OCI-LY3 (cell line): Measurements from ENCODE around the gene SEC22A.

Experiments
- H2AFZ ChIP-seq: fragments of 200-600, 300-600 bp; shearing (Covaris generic); 2 replicates; pipeline ENCODE4 v1.6.0; 2014; ENCODE audit warnings: antibody characterized with exemption, low read depth, low read length
- H3K27ac ChIP-seq: fragments of 200-600, 300-600 bp; sonication (generic); 2 replicates; pipeline ENCODE4 v1.5.1; 2014; ENCODE audit warnings: mild to moderate bottlenecking, low read length, moderate library complexity, mixed read lengths
- H3K27me3 ChIP-seq: fragments of 200-600, 300-600 bp; sonication (generic); 2 replicates; pipeline ENCODE4 v1.6.1; 2014; ENCODE audit warnings: low read depth, low read length, mixed read lengths
- H3K36me3 ChIP-seq: fragments of 200-600, 300-600 bp; sonication (generic); replicated peaks from 2 replicates; pipeline ENCODE3; 2014; ENCODE audit warnings: low read depth, low read length, mixed read lengths
- H3K4me1 ChIP-seq: fragments of 300-600, 200-600 bp; sonication (generic); 2 replicates; pipeline ENCODE4 v1.6.1; 2014; ENCODE audit warnings: low read length, mixed read lengths
- H3K4me2 ChIP-seq: fragments of 200-600, 300-600 bp; sonication (generic); 2 replicates; pipeline ENCODE4 v1.6.1; 2014; ENCODE audit warnings: low read length, mixed read lengths
- H3K4me3 ChIP-seq: fragments of 300-600, 200-600 bp; sonication (generic); 2 replicates; pipeline ENCODE4 v1.5.1; 2014; ENCODE audit warnings: antibody characterized with exemption, mild to moderate bottlenecking, low read length, moderate library complexity
- H3K79me2 ChIP-seq: fragments of 300-600, 200-600 bp; shearing (Covaris generic); 2 replicates; pipeline ENCODE4 v1.6.1; 2014; ENCODE audit warnings: mild to moderate bottlenecking, low read length, mixed read lengths
- H3K9ac ChIP-seq: fragments of 300-600, 200-600 bp; shearing (Covaris generic); 2 replicates; pipeline ENCODE4 v1.6.0; 2014; ENCODE audit warnings: mild to moderate bottlenecking, low read length, moderate library complexity
- H3K9me3 ChIP-seq: fragments of 200-600, 300-600 bp; shearing (Covaris generic); 2 replicates; pipeline ENCODE4 v1.6.1; 2014; ENCODE audit warnings: low read length, mixed read lengths; ENCODE audit not compliant: insufficient read depth
- H4K20me1 ChIP-seq: fragments of 200-600, 300-600 bp; sonication (generic); 2 replicates; pipeline ENCODE4 v1.6.1; 2016; ENCODE audit warnings: low read length, mixed read lengths; ENCODE audit not compliant: insufficient read depth
- EZH2phosphoT487 ChIP-seq: fragments of 200-600 bp; shearing (Covaris generic); IDR thresholded peaks from 2 replicates; pipeline ENCODE4 v1.6.1; 2018; ENCODE audit warnings: antibody characterized with exemption, mixed run types, low read depth
- TF ChIP-seq, protein P1 (sequence below): fragments of 200-600, 300-600 bp; sonication (generic); IDR thresholded peaks from 2 replicates; pipeline ENCODE4 v1.5.1; 2014; ENCODE audit warnings: antibody characterized with exemption, low read length, low read depth

SEC22A gene

DNA sequence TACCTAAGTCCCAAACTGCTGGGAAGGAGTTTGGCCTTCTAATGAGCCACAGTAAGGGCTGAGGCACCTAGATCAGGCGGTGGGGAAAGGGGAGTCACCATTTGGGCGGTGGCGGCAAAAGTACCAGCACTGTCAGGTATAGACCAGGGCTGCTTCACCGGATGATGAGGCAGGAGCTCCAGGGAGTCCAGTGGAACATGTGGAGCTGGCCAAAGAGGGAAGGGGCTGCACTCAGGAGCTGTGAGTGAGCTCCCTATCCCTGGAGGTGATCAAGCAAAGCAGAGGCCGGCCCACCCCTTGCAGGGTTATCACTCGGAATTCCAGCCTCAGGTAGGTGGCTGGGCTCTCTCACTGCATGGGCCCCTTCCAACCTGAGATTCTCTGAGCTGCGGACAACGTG, 108.4 kb downstream of the SEC22A start:
- no peaks in the 10 kb centered on the region for H3K36me3 ChIP-seq
- H4K20me1 ChIP-seq: no peaks in the 10 kb centered on the region
- H3K27ac ChIP-seq: no peak overlapping the region
- TF ChIP-seq, protein P1, sequence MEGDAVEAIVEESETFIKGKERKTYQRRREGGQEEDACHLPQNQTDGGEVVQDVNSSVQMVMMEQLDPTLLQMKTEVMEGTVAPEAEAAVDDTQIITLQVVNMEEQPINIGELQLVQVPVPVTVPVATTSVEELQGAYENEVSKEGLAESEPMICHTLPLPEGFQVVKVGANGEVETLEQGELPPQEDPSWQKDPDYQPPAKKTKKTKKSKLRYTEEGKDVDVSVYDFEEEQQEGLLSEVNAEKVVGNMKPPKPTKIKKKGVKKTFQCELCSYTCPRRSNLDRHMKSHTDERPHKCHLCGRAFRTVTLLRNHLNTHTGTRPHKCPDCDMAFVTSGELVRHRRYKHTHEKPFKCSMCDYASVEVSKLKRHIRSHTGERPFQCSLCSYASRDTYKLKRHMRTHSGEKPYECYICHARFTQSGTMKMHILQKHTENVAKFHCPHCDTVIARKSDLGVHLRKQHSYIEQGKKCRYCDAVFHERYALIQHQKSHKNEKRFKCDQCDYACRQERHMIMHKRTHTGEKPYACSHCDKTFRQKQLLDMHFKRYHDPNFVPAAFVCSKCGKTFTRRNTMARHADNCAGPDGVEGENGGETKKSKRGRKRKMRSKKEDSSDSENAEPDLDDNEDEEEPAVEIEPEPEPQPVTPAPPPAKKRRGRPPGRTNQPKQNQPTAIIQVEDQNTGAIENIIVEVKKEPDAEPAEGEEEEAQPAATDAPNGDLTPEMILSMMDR: no peak
- TF ChIP-seq EZH2phosphoT487: no peak
- no peak overlapping the region for H2AFZ ChIP-seq
- H3K4me3 ChIP-seq: no peak overlapping the region
- no peak overlapping the region for H3K4me2 ChIP-seq
- no peaks in the 10 kb centered on the region for H3K4me1 ChIP-seq
- H3K79me2 ChIP-seq: no peaks in the 10 kb centered on the region
- H3K27me3 ChIP-seq: peaks cover 14% of the 10 kb centered on the region
- H3K9ac ChIP-seq: no peak overlapping the region
- no peaks in the 10 kb centered on the region for H3K9me3 ChIP-seq

DNA sequence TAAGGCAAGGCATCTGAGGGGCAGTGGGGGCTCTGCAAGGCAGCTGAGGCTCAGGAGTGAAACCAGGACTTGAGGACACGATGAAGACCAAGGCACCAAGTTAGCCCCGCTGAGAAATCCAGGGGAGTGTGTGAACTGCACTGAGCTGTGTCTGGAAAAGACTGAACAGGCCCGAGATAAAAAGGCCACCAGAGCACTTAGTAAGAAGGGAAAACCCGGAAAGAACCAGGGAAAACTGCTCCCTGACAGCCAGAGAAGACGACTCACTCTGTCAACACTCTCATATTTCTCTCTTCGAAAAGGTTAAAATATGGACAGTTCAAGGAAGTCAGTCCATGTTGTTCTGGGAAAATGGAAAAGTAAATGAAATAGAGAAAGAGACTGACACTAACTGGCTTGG, 109.0 kb downstream of the SEC22A start:
- Histone ChIP-seq H2AFZ (no peak overlapping the region), H3K27ac (no peak overlapping the region), H3K36me3 (no peaks in the 10 kb centered on the region), H4K20me1 (no peaks in the 10 kb centered on the region), H3K9me3 (no peaks in the 10 kb centered on the region), H3K27me3 (peaks cover 14% of the 10 kb centered on the region), H3K4me3 (no peak overlapping the region), H3K9ac (no peak overlapping the region), H3K4me2 (no peak overlapping the region), H3K4me1 (no peaks in the 10 kb centered on the region), H3K79me2 (no peaks in the 10 kb centered on the region)
- TF ChIP-seq EZH2phosphoT487: no peak
- TF ChIP-seq, protein P1: no peak

DNA sequence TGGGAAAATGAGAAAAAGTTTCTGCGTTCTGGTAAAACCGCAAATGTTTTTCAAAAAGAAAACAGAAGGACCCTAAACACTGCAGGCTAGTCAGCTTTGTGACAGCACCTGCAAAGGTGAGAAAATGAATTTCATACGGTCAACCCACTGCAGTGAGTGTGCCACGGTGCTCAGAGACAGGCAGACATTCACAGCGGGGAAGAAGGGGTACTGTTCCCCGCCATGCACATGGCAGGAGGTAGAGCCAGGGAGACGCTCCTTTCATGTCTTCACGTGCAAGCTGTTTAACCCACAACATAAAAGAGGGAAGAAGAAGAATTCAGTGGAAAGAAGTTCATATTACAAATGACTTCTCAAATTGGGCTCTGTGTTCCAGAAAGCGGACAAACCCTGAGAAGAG, 109.5 kb downstream of the SEC22A start:
- Histone ChIP-seq H3K27ac (no peak overlapping the region), H3K4me1 (no peaks in the 10 kb centered on the region), H3K36me3 (no peaks in the 10 kb centered on the region), H3K27me3 (peaks cover 18% of the 10 kb centered on the region), H3K79me2 (no peaks in the 10 kb centered on the region), H4K20me1 (no peaks in the 10 kb centered on the region), H3K9ac (no peak overlapping the region), H3K9me3 (no peaks in the 10 kb centered on the region), H3K4me2 (no peak overlapping the region), H2AFZ (no peak overlapping the region), H3K4me3 (no peak overlapping the region)
- TF ChIP-seq, protein P1: no peak
- TF ChIP-seq EZH2phosphoT487: no peak

DNA sequence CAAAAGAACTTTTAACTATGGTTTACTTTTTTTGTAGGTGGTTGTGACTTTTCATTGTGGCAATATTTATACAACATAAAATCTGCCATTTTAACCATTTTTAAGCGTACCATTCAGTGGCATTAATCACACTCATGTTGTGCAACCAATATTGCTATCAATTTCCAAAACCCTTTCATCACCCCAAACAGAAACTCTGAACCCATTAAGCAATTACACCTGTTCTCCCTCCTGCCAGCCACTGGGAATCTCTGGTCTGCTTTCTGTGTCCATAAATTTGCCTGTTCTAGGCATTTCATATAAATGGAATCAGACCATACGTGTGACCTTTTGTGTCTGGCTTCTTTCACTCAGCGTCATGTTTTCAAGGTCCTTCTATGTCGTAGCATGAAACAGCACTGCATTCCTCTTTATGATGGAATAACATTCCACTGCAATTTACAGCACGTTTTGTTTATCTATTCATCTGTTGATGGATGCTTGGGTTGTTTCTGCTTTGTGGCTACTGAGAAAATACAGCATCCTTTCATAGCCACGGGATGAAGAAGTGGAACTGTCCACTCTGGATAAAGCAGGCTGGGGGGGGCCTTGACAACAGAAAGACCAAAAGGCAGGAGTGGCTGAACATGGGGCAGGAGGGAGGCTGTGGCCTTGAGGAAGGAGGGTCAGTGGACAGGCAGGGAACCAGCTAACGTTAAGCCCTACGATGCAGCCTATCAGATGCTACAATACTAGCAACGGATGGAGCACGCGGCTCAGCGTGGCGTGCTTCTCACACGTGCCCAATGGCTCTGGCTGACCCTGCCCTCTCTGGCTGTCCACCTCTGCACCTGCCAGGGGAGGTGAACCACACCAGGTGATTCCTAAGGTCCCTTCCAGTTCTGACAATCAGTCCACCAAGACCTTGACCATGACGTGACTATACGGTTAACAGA, 110.9 kb downstream of the SEC22A start:
- Histone ChIP-seq H3K79me2 (no peaks in the 10 kb centered on the region), H4K20me1 (no peaks in the 10 kb centered on the region), H3K4me1 (no peaks in the 10 kb centered on the region), H3K27ac (no peak overlapping the region), H3K9me3 (no peaks in the 10 kb centered on the region), H3K36me3 (no peaks in the 10 kb centered on the region), H3K4me2 (no peak overlapping the region), H2AFZ (no peak overlapping the region), H3K27me3 (peaks cover 22% of the 10 kb centered on the region), H3K9ac (no peak overlapping the region), H3K4me3 (no peak overlapping the region)
- no peak for TF ChIP-seq EZH2phosphoT487
- TF ChIP-seq, protein P1: no peak
